Esophagus muscularis mucosa (tissue), 3 donors: ENCODE results near the gene PTPRT.

Experiments
- POLR2AphosphoS5 ChIP-seq, 2 donors: sonication (generic); formaldehyde crosslinking; IDR thresholded peaks; one replicate each; pipeline ENCODE4 v1.6.1; 2017; ENCODE audit warnings: antibody characterized with exemption in 2 of 2
- TF ChIP-seq, protein P1 (sequence below), 3 experiments: fragments of 200-600 bp in 2 of 3; fragments of 450-650 bp in 1 of 3; sonication (generic) in 2 of 3; IDR thresholded peaks; one replicate each; pipeline ENCODE4 v1.5.1; 2017 to 2019; ENCODE audit warnings: antibody characterized with exemption in 3 of 3, mild to moderate bottlenecking in 2 of 3, moderate library complexity in 1 of 3

DNA sequence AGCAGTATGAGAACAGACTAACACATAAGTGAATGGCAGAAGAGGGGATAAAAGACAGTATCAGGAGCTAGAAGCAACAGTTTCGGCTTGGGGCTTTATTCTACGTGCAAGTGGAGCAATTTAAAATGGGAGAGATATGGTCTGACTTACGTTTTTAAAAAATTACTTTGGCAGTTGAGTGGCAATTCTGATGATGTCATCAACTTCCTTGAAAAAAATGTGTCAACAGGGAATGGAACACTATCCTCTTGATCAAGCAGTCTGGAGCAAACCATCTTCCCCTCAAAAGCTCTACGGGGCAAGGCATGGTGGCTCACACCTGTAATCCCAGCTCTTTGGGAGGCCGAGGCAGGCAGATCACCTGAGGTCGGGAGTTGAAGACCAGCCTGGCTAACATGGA, 24.1 kb downstream of the PTPRT start:
- TF ChIP-seq, protein P1, sequence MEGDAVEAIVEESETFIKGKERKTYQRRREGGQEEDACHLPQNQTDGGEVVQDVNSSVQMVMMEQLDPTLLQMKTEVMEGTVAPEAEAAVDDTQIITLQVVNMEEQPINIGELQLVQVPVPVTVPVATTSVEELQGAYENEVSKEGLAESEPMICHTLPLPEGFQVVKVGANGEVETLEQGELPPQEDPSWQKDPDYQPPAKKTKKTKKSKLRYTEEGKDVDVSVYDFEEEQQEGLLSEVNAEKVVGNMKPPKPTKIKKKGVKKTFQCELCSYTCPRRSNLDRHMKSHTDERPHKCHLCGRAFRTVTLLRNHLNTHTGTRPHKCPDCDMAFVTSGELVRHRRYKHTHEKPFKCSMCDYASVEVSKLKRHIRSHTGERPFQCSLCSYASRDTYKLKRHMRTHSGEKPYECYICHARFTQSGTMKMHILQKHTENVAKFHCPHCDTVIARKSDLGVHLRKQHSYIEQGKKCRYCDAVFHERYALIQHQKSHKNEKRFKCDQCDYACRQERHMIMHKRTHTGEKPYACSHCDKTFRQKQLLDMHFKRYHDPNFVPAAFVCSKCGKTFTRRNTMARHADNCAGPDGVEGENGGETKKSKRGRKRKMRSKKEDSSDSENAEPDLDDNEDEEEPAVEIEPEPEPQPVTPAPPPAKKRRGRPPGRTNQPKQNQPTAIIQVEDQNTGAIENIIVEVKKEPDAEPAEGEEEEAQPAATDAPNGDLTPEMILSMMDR (IDR thresholded peaks at IDR 0.05): no peak
- no peak for TF ChIP-seq POLR2AphosphoS5 (IDR thresholded peaks at IDR 0.05)
